Measurements from ENCODE around the gene KREMEN1. TPM values are rescaled to one million over a fixed set of nuclear protein-coding genes. Genes with fewer than 3 reads are reported as not detected.
"Not testable (repeated sequence)": the region's sequence is repeated elsewhere in the genome, so short reads cannot be mapped to it uniquely, and the experiment has no call there.

KREMEN1 gene
- total RNA-seq, 1 donor from 2014 or later = 24.6 TPM

- Histone ChIP-seq H3K27me3 (no peaks in the 10 kb centered on the region), H3K4me1 (peaks cover 60% of the 10 kb centered on the region), H3K36me3 (no peaks in the 10 kb centered on the region), H3K27ac (peak overlapping the region; percentile 51), H3K9me3 (no peaks in the 10 kb centered on the region), H3K4me3 (no peak overlapping the region)
- TF ChIP-seq POLR2A (IDR thresholded peaks at IDR 0.05) (no peak), POLR2AphosphoS5 (IDR thresholded peaks at IDR 0.05; ENCODE audit: insufficient read depth in 1 of 2, low read depth in 1 of 2) (no peak), CTCF (IDR thresholded peaks at IDR 0.05) (no peak)
- intact Hi-C loops (cut with DNase I) = no loop called here
- no peak for DNase-seq (ENCODE audit: extremely low spot score in 2 of 2)
Measured at GRCh38 chr22:29079218-29079901, 6.5 kb downstream of the KREMEN1 start.

- Histone ChIP-seq H3K27ac (no peak overlapping the region), H3K27me3 (no peaks in the 10 kb centered on the region), H3K4me3 (no peak overlapping the region), H3K9me3 (no peaks in the 10 kb centered on the region), H3K36me3 (no peaks in the 10 kb centered on the region), H3K4me1 (peaks cover 50% of the 10 kb centered on the region)
- TF ChIP-seq CTCF (IDR thresholded peaks at IDR 0.05) (no peak), POLR2AphosphoS5 (IDR thresholded peaks at IDR 0.05; ENCODE audit: insufficient read depth in 1 of 2, low read depth in 1 of 2) (no peak), POLR2A (IDR thresholded peaks at IDR 0.05) (no peak)
- no peak for DNase-seq (ENCODE audit: extremely low spot score in 2 of 2)
- intact Hi-C loops (cut with DNase I) = no loop called here
Measured at GRCh38 chr22:29080106-29080975, 7.5 kb downstream of the KREMEN1 start.

GRCh38 chr22:29081517-29082236 lies 8.8 kb downstream of the KREMEN1 start:
- Histone ChIP-seq H3K4me1 (peaks cover 38% of the 10 kb centered on the region), H3K27me3 (no peaks in the 10 kb centered on the region), H3K4me3 (no peak overlapping the region), H3K36me3 (no peaks in the 10 kb centered on the region), H3K27ac (no peak overlapping the region), H3K9me3 (no peaks in the 10 kb centered on the region)
- DNase-seq (ENCODE audit: extremely low spot score in 2 of 2) = no peak
- intact Hi-C loops (cut with DNase I) = no loop called here
- TF ChIP-seq POLR2A (IDR thresholded peaks at IDR 0.05) = no peak
- TF ChIP-seq POLR2AphosphoS5 (IDR thresholded peaks at IDR 0.05; ENCODE audit: insufficient read depth in 1 of 2, low read depth in 1 of 2) = no peak
- no peak for TF ChIP-seq CTCF (IDR thresholded peaks at IDR 0.05)

- no peak for DNase-seq (ENCODE audit: extremely low spot score in 2 of 2)
- H3K27me3 ChIP-seq = no peaks in the 10 kb centered on the region
- no peaks in the 10 kb centered on the region for H3K9me3 ChIP-seq
- intact Hi-C loops (cut with DNase I) = no loop called here
- H3K4me3 ChIP-seq = no peak overlapping the region
- no peaks in the 10 kb centered on the region for H3K36me3 ChIP-seq
- peaks cover 38% of the 10 kb centered on the region for H3K4me1 ChIP-seq
- no peak overlapping the region for H3K27ac ChIP-seq
- TF ChIP-seq POLR2AphosphoS5 (IDR thresholded peaks at IDR 0.05; ENCODE audit: insufficient read depth in 1 of 2, low read depth in 1 of 2) (no peak), POLR2A (IDR thresholded peaks at IDR 0.05) (no peak), CTCF (IDR thresholded peaks at IDR 0.05) (no peak)
Measured at GRCh38 chr22:29082826-29083545, 10.2 kb downstream of the KREMEN1 start.

GRCh38 chr22:29083576-29083932 lies 10.7 kb downstream of the KREMEN1 start:
- H3K9me3 ChIP-seq; H3K36me3 ChIP-seq; H3K27me3 ChIP-seq; DNase-seq (ENCODE audit: extremely low spot score in 2 of 2); H3K27ac ChIP-seq; intact Hi-C loops (cut with DNase I); H3K4me3 ChIP-seq: not testable (repeated sequence)
- H3K4me1 ChIP-seq = peaks cover 37% of the 10 kb centered on the region
